ENCODE data around the gene MT2A. TPM values are rescaled to one million over a fixed set of nuclear protein-coding genes. Genes with fewer than 3 reads are reported as not detected.
A peak's percentile ranks its signal among the peaks of the same experiment; 100 is the strongest.

MT2A gene
- total and polyA plus RNA-seq, 10 of the 15 experiments (the other 5 are each of a cell fraction or from before 2014, with no cell fraction given): 7.3 to 271 (median 53.5) TPM

DNA sequence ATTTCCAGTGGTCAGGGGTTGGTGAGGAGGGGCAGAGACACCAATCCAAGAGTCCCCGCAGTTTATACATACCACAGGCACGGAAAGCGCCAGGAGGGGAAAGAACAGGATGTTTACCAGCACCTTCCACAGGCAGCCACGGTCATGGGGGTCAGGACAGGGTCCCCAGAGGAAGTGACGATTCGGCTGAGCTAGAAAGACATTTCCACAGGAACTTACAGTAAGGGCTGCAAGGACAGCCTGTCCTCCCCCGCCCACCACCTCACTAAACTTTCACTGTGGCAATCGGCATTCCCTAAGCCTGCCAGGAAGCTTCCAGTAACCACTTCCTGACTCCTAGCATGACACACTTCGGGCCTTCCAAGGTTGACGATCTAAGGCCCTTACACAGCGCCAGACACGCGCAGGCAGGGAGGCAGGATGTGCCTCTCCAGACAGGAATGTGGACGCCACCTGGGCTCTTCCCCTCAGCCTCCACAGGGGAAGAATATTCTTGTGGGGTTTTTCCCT, 1.2 kb upstream of the MT2A start:
- CTCF ChIA-PET: interaction anchor here (1.2 to 10.0 kb wide), 2 partner anchors 89 to 95 kb away, joined by 3 to 77 read pairs; no protein-coding TSS in a partner anchor

DNA sequence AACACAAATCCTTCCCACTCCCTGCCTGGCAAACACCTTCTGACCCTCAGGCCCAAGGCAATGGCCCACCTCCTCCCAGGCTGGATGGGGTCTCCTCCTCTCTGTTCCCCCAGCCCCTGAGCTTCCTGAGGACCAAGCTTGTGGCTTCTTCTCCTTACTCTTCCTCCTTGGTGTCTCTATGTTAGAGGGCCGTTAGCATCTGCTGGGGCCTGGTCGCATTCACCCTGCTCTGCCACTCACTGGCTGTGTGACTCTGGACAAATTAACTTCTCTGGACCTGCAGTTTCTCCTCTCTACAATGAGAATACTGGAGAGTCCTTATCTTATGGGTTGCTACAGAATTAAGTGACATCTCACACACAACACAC, 725 bp upstream of the MT2A start:
- WGBS (ENCODE audit: insufficient coverage, insufficient replicate concordance, low lambda C conversion rate, missing lambda C conversion rate): 85% methylated on average over 2 of the region's 2 CpGs
- H4K20me1 ChIP-seq (ENCODE audit: control insufficient read depth, insufficient read depth): no peaks in the 10 kb centered on the region
- peak overlapping the region; percentile 82; the same call in 1 of the 2 replicates for H2AFZ ChIP-seq (ENCODE audit: control insufficient read depth, low read depth, low read length)
- peaks cover 25% of the 10 kb centered on the region for H3K4me1 ChIP-seq (ENCODE audit: control insufficient read depth, insufficient read depth, low read length)
- H3K4me2 ChIP-seq (ENCODE audit: control insufficient read depth, insufficient read depth): peak overlapping the region; percentile 71; the same call in 1 of the 2 replicates
- in situ Hi-C loops (cut with MboI): no loop called here
- no peak for DNase-seq (ENCODE audit: low read depth, low spot score)
- no peaks in the 10 kb centered on the region for H3K36me3 ChIP-seq (ENCODE audit: control insufficient read depth in 2 of 2, insufficient read depth in 2 of 2, low read length in 1 of 2)
- no peaks in the 10 kb centered on the region for H3K9me3 ChIP-seq (replicated peaks; ENCODE audit: control insufficient read depth, insufficient read depth, low read length)
- FAIRE-seq: no peak
- POLR2A ChIA-PET: no interaction called here
- RAD21 ChIA-PET (ENCODE audit: unreplicated experiment): no interaction called here
- no peak overlapping the region for H3K4me3 ChIP-seq
- H3K9ac ChIP-seq (ENCODE audit: control insufficient read depth, insufficient read depth, low read length): no peak overlapping the region
- intact Hi-C loops (cut with micrococcal nuclease; ENCODE audit: unreplicated experiment): loop anchor here (1.0 kb wide), 1 partner anchor 23 kb away; no protein-coding TSS in a partner anchor
- SMC1A ChIA-PET (ENCODE audit: uncharacterized antibody, unreplicated experiment): no interaction called here
- no peak overlapping the region for H3K27ac ChIP-seq (ENCODE audit: control insufficient read depth, insufficient read depth)
- no peaks in the 10 kb centered on the region for H3K79me2 ChIP-seq (ENCODE audit: control insufficient read depth, insufficient read depth, low read length)
- TF ChIP-seq, protein P1, sequence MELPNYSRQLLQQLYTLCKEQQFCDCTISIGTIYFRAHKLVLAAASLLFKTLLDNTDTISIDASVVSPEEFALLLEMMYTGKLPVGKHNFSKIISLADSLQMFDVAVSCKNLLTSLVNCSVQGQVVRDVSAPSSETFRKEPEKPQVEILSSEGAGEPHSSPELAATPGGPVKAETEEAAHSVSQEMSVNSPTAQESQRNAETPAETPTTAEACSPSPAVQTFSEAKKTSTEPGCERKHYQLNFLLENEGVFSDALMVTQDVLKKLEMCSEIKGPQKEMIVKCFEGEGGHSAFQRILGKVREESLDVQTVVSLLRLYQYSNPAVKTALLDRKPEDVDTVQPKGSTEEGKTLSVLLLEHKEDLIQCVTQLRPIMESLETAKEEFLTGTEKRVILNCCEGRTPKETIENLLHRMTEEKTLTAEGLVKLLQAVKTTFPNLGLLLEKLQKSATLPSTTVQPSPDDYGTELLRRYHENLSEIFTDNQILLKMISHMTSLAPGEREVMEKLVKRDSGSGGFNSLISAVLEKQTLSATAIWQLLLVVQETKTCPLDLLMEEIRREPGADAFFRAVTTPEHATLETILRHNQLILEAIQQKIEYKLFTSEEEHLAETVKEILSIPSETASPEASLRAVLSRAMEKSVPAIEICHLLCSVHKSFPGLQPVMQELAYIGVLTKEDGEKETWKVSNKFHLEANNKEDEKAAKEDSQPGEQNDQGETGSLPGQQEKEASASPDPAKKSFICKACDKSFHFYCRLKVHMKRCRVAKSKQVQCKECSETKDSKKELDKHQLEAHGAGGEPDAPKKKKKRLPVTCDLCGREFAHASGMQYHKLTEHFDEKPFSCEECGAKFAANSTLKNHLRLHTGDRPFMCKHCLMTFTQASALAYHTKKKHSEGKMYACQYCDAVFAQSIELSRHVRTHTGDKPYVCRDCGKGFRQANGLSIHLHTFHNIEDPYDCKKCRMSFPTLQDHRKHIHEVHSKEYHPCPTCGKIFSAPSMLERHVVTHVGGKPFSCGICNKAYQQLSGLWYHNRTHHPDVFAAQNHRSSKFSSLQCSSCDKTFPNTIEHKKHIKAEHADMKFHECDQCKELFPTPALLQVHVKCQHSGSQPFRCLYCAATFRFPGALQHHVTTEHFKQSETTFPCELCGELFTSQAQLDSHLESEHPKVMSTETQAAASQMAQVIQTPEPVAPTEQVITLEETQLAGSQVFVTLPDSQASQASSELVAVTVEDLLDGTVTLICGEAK (IDR thresholded peaks at IDR 0.05; ENCODE audit: borderline replicate concordance): no peak
- TF ChIP-seq PML (IDR thresholded peaks at IDR 0.05; ENCODE audit: low read length) (no peak), ZNF384 (IDR thresholded peaks at IDR 0.05; ENCODE audit: borderline replicate concordance, low read depth, low read length) (no peak), NBN (IDR thresholded peaks at IDR 0.05) (no peak)
- TF ChIP-seq, protein P2, sequence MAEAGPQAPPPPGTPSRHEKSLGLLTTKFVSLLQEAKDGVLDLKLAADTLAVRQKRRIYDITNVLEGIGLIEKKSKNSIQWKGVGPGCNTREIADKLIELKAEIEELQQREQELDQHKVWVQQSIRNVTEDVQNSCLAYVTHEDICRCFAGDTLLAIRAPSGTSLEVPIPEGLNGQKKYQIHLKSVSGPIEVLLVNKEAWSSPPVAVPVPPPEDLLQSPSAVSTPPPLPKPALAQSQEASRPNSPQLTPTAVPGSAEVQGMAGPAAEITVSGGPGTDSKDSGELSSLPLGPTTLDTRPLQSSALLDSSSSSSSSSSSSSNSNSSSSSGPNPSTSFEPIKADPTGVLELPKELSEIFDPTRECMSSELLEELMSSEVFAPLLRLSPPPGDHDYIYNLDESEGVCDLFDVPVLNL (IDR thresholded peaks at IDR 0.05; ENCODE audit: low read depth, low read length): no peak
- CTCF ChIA-PET: interaction anchor here (10.0 kb wide), 1 partner anchor 94 kb away, joined by 77 read pairs; no protein-coding TSS in a partner anchor
- no TSS peak for BruUV-seq (replicated peaks)
- ATAC-seq: no peak
- no peaks in the 10 kb centered on the region; a peak in 1 of 4 replicates for H3K27me3 ChIP-seq (replicated peaks in 1 of 2; ENCODE audit: control insufficient read depth in 2 of 2, insufficient read depth in 2 of 2, low read length in 1 of 2)

More for the DNA sequence above, 1.2 kb upstream of the MT2A start:
- Histone ChIP-seq H3K36me3 (ENCODE audit: control insufficient read depth in 2 of 2, insufficient read depth in 2 of 2, low read length in 1 of 2) (no peaks in the 10 kb centered on the region), H2AFZ (ENCODE audit: control insufficient read depth, low read depth, low read length) (no peak overlapping the region), H3K27me3 (replicated peaks in 1 of 2; ENCODE audit: control insufficient read depth in 2 of 2, insufficient read depth in 2 of 2, low read length in 1 of 2) (no peaks in the 10 kb centered on the region; a peak in 1 of 4 replicates), H3K27ac (ENCODE audit: control insufficient read depth, insufficient read depth) (no peak overlapping the region), H3K9ac (ENCODE audit: control insufficient read depth, insufficient read depth, low read length) (no peak overlapping the region), H3K79me2 (ENCODE audit: control insufficient read depth, insufficient read depth, low read length) (no peaks in the 10 kb centered on the region), H3K4me3 (no peak overlapping the region), H3K4me2 (ENCODE audit: control insufficient read depth, insufficient read depth) (no peak overlapping the region), H3K9me3 (replicated peaks; ENCODE audit: control insufficient read depth, insufficient read depth, low read length) (no peaks in the 10 kb centered on the region), H4K20me1 (ENCODE audit: control insufficient read depth, insufficient read depth) (no peaks in the 10 kb centered on the region), H3K4me1 (ENCODE audit: control insufficient read depth, insufficient read depth, low read length) (peaks cover 25% of the 10 kb centered on the region)
- FAIRE-seq: no peak
- TF ChIP-seq BCL11A (IDR thresholded peaks at IDR 0.05; ENCODE audit: low read depth, low read length): no peak
- no peak for TF ChIP-seq POLR2AphosphoS5 (IDR thresholded peaks at IDR 0.05; ENCODE audit: low read length)
- no peak for TF ChIP-seq MYC (IDR thresholded peaks at IDR 0.05; ENCODE audit: insufficient read depth, insufficient read length, insufficient replicate concordance, low read length, severe bottlenecking)
- no peak for TF ChIP-seq POLR2AphosphoS2 (IDR thresholded peaks at IDR 0.05; ENCODE audit: low read depth, low read length)
- TF ChIP-seq RAD21 (IDR thresholded peaks at IDR 0.05; ENCODE audit: insufficient read depth, low read depth, low read length): no peak
- TF ChIP-seq FOS (IDR thresholded peaks at IDR 0.05; ENCODE audit: borderline replicate concordance, extremely low read depth, insufficient read length): no peak
- no peak for TF ChIP-seq PAX8 (IDR thresholded peaks at IDR 0.05)
- no peak for TF ChIP-seq PML (IDR thresholded peaks at IDR 0.05; ENCODE audit: low read length)
- TF ChIP-seq, protein P3, sequence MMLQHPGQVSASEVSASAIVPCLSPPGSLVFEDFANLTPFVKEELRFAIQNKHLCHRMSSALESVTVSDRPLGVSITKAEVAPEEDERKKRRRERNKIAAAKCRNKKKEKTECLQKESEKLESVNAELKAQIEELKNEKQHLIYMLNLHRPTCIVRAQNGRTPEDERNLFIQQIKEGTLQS (IDR thresholded peaks at IDR 0.05; ENCODE audit: borderline replicate concordance, extremely low read depth, low read depth, low read length): no peak
- TF ChIP-seq BACH1 (IDR thresholded peaks at IDR 0.05; ENCODE audit: borderline replicate concordance): no peak
- no peak for TF ChIP-seq NR2C2 (IDR thresholded peaks at IDR 0.05; ENCODE audit: borderline replicate concordance, control insufficient read depth, insufficient read length, low read depth)
- TF ChIP-seq EZH2 (IDR thresholded peaks at IDR 0.05; ENCODE audit: borderline replicate concordance, control insufficient read depth, low read depth, low read length): no peak
- intact Hi-C loops (cut with micrococcal nuclease; ENCODE audit: unreplicated experiment) (no loop called here), in situ Hi-C loops (cut with MboI) (no loop called here)
- POLR2A ChIA-PET: no interaction called here
- SMC1A ChIA-PET (ENCODE audit: uncharacterized antibody, unreplicated experiment): interaction anchor here (1.0 kb wide), 1 partner anchor 95 kb away, joined by 5 read pairs; no protein-coding TSS in a partner anchor
- no peak for DNase-seq (ENCODE audit: low read depth, low spot score)
- no TSS peak for BruUV-seq (replicated peaks)
- 90% methylated on average over 14 of the region's 14 CpGs for WGBS (ENCODE audit: insufficient coverage, insufficient replicate concordance, low lambda C conversion rate, missing lambda C conversion rate)
- ATAC-seq: no peak
- RAD21 ChIA-PET (ENCODE audit: unreplicated experiment): interaction anchor here (4.9 kb wide), 1 partner anchor 94 kb away, joined by 44 read pairs; no protein-coding TSS in a partner anchor

All from GM12878 (cell line).